Medulla oblongata (tissue), 1 donor: Measurements from ENCODE around the gene CSTF1.
"Not testable (repeated sequence)": the region's sequence is repeated elsewhere in the genome, so short reads cannot be mapped to it uniquely, and the experiment has no call there.

Experiments used
- DNase-seq: peaks from one replicate; pipeline ENCODE4 v3.0.0-alpha.2; 2015; ENCODE audit errors: extremely low spot score

The CSTF1 gene

GRCh38 chr20:56369179-56369578, 23.3 kb upstream of the CSTF1 start:
- DNase-seq = no peak

GRCh38 chr20:56371977-56372376, 20.5 kb upstream of the CSTF1 start:
- no peak for DNase-seq

- no peak for DNase-seq
Observed at GRCh38 chr20:56372850-56373249, 19.6 kb upstream of the CSTF1 start.

DNA sequence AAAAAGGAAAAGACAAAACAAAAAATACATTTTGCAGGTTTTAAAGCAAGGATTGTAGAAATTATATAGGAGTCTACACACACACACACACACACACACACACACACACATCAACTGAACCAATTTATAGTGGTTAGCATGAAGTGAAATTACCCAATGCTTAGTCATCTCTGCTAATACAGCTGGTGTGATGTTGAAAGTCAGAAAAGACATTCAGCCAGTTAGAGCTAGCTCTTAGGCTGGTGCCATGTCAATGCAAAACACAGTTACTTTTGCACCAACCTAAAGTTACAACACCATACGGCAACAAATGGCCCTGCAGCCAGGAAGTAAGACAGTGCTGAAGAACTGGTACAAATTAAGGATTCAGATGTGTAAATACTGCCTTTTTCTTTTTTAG, 18.5 kb upstream of the CSTF1 start:
- DNase-seq = no peak

DNA sequence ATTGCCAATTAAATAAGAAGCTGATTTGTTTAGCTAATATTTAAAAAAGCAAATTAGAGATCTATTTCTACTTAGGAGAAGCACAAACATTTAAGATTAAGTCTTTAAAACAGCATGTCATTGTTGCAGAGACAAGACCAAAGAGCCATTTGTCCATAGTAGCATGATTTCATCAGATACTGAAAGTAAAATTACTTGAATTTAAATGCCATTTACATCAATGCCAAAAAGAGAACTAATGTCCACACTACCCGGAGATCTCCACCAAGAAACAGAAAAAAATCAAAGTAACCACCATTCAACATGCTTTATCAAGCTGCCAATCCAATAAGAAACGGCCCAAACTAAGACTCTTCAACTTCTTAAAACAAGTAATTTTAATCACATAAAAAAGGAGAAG, 16.1 kb upstream of the CSTF1 start:
- DNase-seq = no peak

- no peak for DNase-seq
Observed at GRCh38 chr20:56378386-56378785, 14.1 kb upstream of the CSTF1 start.

- DNase-seq = no peak
Observed at GRCh38 chr20:56380375-56380774, 12.1 kb upstream of the CSTF1 start.

DNA sequence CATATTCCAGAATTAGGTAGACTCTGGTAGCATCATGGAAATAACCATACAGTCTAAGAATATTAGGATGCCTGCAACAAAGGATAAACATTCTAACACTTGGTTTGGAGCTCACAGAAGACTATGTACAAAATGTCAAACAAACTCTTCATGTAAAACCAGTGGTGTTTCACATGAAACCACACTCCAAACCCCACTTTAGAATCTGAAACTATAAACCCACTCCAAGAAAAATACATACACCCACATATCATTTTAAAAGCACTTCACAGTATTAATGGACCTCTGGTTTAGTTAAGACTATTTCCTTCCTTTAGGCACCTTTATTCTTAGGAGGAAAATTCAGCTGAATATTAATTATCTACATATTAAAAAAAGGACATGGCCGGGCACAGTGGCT, 10.9 kb upstream of the CSTF1 start:
- DNase-seq = no peak

DNA sequence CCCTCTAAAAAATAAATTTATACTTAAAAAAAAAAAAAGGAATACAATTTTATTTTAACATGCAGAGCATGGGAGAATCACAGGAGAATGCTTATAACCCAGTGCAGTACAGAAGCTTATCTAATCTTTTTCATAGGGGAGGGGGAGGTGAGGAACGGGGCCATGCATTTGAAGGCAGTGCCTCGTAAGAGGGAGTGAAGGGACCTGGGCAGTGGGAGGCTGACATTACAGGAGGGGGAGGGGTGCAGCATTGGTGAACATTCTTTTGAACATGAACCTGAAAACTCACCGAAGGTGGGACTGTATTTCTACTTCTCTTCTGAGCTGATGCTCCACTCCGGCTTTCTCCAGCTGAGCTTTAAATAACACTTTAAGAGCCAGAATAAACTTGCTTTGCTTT, 9.7 kb upstream of the CSTF1 start:
- DNase-seq = no peak

DNA sequence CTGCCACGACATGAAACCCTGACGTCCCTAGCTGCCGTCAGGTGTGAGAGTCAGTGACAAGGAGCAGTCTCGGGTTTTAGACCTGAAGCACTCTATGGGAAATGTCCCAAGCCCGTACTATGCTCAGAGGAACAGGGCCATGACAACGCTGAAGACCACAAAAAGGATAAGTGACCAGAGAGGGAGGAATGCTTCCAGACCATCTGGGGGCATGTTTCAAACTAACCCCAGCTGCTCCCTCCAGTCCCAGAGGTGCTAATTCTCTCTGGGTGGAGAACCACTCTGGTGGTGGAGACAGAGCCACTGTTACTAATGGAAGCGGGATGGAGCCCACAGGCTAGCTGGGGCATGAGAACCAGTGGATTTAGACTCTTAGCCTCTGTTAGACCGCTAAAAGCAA, 9.1 kb upstream of the CSTF1 start:
- DNase-seq = no peak

- no peak for DNase-seq
Observed at GRCh38 chr20:56385130-56385529, 7.3 kb upstream of the CSTF1 start.

DNA sequence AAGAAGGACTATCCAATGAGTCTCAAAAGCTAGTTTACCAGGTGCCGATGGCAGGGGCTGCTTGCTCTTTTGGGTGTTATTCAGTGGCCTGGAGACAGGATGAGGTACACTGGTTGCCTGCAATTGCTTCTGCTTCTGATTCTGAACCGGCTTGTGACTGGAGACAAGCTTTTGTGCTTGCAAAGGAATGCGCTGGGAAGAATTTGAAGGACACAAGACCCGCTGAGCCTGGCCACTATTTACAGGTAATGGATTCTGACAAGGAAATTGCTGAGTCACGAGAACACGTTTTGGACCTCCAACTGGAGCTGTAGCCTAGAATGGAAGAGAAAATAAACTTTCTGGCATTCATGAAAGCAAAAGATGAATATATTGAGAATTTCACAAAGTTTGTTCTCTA, 6.2 kb upstream of the CSTF1 start:
- no peak for DNase-seq

- DNase-seq = no peak
Observed at GRCh38 chr20:56388882-56389281, 3.6 kb upstream of the CSTF1 start.

GRCh38 chr20:56389807-56390206, 2.6 kb upstream of the CSTF1 start:
- no peak for DNase-seq

GRCh38 chr20:56390396-56390795, 2.0 kb upstream of the CSTF1 start:
- not testable (repeated sequence) for DNase-seq

GRCh38 chr20:56391037-56391436, 1.4 kb upstream of the CSTF1 start:
- no peak for DNase-seq

DNA sequence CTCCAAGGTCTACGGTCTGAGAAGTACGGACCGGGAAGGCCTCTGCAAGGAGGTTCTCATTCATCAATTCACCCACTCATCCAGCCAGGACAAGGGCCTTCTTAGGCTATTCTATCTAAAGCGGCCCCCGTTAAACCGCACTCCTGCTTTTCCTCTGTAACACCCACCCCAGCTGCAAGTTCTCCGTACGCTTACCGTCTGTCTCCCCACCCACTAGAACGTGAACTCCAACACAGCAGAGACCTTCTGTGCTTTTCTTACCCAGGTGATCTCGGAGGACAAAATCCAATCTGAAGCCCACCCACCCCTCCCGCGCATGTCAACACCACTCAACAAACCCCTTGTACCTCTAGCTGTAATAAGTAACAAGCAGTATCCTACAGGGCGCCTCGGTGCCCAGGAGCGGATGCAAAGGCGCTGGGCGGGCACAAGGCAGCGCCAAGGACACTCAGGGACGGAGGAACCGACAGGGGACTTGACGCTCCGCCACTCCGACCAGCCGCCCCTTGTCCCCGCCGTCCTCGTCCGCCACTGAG, 781 bp upstream of the CSTF1 start:
- no peak for DNase-seq

DNA sequence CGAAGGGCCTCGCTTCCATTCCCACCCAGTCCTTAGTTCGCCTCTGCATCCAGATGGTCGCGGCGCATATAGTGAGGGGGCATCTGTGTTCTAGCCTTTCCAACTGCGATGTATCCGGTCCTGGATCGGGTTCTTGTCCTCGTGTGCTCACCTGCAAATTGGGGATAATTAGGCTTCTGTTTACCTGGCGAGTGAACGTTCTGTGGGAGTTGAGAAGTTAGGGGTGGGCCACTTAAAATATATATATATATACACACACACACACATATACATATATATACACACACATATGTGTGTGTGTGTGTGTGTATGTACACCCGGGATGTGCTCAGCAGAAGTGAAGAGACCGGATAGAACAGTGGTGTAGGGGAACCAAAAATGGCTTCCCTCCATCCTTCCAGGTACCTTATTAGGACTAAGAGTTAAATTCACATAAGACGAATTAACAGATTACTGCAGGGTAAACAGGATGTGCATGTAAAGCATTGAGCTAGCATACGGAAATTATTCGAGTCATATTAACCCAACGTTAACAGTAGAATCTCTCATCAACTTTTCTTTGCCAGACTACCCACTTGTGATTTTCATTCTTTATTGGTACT, 537 bp downstream of the CSTF1 start:
- no peak for DNase-seq

GRCh38 chr20:56393653-56394052, 1.2 kb downstream of the CSTF1 start:
- DNase-seq = no peak

DNA sequence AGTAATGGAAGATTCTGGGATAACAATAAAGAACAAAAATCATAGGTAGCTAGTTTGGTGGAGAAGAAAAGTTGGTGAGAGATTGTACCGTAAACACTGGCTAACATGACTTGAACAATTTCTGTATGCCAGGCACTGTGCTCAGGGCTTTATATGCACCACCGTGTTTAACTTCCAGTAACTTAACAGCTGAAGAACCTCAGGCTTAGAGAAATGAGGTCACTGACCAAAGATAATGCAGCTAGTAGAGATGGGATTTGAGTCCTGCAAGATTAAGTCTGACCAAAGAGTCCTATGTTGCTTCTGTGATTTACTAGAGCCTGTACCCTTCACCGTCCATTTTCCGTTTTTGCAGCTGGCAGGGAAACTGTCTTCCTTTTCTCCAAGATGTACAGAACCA, 2.7 kb downstream of the CSTF1 start:
- DNase-seq = no peak

GRCh38 chr20:56400001-56400640, 7.7 kb downstream of the CSTF1 start:
- DNase-seq = peak; percentile 86

- no peak for DNase-seq
Observed at GRCh38 chr20:56403465-56403864, 11.0 kb downstream of the CSTF1 start.

DNA sequence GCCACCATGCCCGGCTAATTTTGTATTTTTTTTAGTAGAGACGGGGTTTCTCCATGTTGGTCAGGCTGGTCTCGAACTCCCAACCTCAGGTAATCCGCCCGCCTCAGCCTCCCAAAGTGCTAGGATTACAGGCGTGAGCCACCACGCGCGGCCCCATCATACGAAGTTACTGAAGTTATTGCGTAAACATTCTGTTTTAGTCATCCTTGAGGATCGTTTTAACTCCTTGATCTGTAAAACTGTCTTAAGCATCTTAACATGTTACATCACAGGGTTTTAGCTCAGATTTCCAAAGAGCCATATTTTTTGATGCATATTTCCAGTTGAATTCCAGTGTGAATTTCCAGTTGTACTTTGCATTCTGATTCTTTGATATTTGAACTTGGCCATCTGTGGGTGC, 12.9 kb downstream of the CSTF1 start:
- DNase-seq = not testable (repeated sequence)

- DNase-seq = no peak
Observed at GRCh38 chr20:56406910-56407309, 14.5 kb downstream of the CSTF1 start.
